Adipocyte (in vitro differentiated cells): Measurements from ENCODE around the gene USP27X.

Experiments
- DNase-seq: peaks from one replicate; pipeline ENCODE4 v3.0.0-alpha.2; 2015; ENCODE audit warnings: low read depth
- H3K27me3 ChIP-seq: replicated peaks from 2 replicates; pipeline ENCODE4 v1.7.0; 2013; ENCODE audit warnings: mild to moderate bottlenecking, low read length, moderate library complexity; ENCODE audit not compliant: control insufficient read depth, insufficient read depth
- H3K36me3 ChIP-seq: 2 replicates; pipeline ENCODE4 v1.7.0; 2013; ENCODE audit warnings: low read length, mild to moderate bottlenecking, moderate library complexity; ENCODE audit not compliant: control insufficient read depth, insufficient read depth, severe bottlenecking
- H3K4me1 ChIP-seq: 2 replicates; pipeline ENCODE4 v1.7.0; 2013; ENCODE audit warnings: mild to moderate bottlenecking, low read length, moderate library complexity; ENCODE audit not compliant: control insufficient read depth, insufficient read depth
- H3K4me3 ChIP-seq: 2 replicates; pipeline ENCODE4 v1.7.0; 2013; ENCODE audit warnings: mild to moderate bottlenecking, low read length, moderate library complexity
- H3K9ac ChIP-seq: 2 replicates; pipeline ENCODE4 v1.7.0; 2013; ENCODE audit warnings: mild to moderate bottlenecking, low read length, moderate library complexity
- H3K9me3 ChIP-seq: 2 replicates; pipeline ENCODE4 v1.7.0; 2013; ENCODE audit warnings: mild to moderate bottlenecking, low read length, moderate library complexity; ENCODE audit not compliant: control insufficient read depth

Gene USP27X

DNA sequence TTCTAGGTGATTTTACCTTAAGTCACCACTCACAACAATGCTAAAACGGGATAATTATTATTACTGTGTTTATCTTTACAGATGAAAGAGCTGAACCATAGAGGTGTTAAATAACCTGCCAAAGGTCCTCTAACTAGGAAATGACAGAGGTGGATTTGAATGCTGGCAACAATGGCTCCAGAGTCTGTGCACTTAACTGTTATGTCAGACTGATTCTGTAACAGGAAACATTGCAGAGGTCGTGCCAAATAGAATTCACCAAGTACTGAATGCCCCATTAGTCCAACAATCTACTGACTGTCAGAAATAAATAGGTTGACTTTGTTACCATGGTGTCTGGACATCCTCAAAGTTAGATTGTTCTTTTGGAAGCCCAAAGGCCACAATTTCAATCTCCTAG, 20.9 kb upstream of the USP27X start:
- Histone ChIP-seq H3K27me3 (peaks cover 33% of the 10 kb centered on the region), H3K9me3 (peaks cover 34% of the 10 kb centered on the region), H3K36me3 (no peaks in the 10 kb centered on the region), H3K4me3 (no peak overlapping the region), H3K9ac (no peak overlapping the region), H3K4me1 (no peaks in the 10 kb centered on the region)
- no peak for DNase-seq

DNA sequence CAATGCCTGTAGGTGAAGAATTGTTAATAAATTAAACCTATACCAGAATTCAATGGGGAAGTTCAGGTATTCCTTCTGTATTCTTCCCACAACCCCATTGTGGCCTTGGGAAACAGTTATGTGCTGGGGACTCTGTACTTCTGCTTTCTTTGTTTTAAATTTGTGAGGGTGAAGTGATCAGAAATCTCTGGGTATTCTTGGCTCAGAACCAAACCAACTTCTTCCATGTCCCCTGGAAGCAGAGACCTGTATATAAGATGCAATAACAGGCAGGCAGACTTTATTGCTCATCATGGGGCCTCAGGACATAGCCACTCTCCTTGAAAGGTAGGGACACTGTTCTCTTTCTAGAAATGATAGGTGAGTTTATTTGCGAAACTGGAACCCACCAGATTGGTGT, 19.8 kb upstream of the USP27X start:
- no peaks in the 10 kb centered on the region for H3K36me3 ChIP-seq
- no peak overlapping the region for H3K4me3 ChIP-seq
- DNase-seq = no peak

DNA sequence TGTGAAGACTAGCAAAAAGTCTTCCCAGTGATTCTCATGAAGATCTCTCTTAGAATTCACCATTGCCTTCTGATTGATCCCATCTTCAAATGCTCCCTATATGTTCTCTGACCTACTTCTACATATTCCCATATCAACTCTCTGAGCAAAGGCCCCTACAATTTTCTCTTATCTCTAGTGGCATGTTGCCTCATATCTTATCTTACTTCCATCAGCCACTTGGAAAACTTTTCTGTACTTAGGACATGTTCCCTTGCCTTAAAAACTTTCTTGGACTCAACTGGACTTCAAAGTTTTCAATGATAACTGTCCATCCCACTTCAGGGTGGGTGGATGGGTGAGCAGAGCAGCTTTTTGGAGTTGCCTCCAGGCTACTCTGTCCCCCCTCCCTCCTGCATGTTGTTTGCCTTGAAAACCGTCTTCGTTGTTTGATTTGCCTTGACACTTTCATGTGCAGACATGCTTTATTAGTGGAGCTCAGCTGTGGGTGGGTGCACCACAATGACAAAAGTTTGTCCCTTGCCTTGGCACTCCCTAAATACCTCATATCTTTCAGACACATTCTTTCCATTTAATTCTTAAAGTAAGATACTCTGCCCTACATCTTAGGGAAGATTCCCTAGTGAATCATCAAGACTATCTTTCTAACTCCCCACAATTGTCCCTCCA, 18.3 kb upstream of the USP27X start:
- H3K27me3 ChIP-seq = peaks cover 17% of the 10 kb centered on the region
- H3K4me3 ChIP-seq = no peak overlapping the region
- no peaks in the 10 kb centered on the region for H3K4me1 ChIP-seq
- no peak overlapping the region for H3K9ac ChIP-seq
- no peak for DNase-seq
- H3K9me3 ChIP-seq = peaks cover 10% of the 10 kb centered on the region
- H3K36me3 ChIP-seq = no peaks in the 10 kb centered on the region

More for the DNA sequence above, 19.8 kb upstream of the USP27X start:
- H3K9ac ChIP-seq = no peak overlapping the region
- peaks cover 22% of the 10 kb centered on the region for H3K27me3 ChIP-seq
- H3K9me3 ChIP-seq = peaks cover 24% of the 10 kb centered on the region
- no peaks in the 10 kb centered on the region for H3K4me1 ChIP-seq

DNA sequence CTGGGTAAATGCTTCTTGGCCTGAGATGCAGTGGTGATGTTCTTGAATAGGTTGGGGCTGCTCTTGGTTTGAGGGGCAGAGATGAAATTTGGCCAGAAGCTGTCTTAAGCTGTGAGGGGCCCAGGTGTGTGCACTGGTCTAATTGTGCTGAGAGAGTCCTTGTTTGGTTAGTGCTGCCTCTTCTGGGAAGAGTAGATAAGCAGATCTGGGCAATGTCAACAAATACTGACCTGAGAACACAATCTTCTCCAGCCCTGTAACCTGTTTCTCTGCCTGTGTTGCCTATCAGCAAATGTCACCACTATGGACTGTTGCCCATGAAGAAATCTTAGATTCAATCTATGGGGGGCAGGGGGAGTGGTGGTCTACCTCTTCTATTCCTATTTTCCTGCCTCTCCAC, 17.2 kb upstream of the USP27X start:
- H3K9ac ChIP-seq = no peak overlapping the region
- H3K9me3 ChIP-seq = peaks cover 7% of the 10 kb centered on the region
- H3K4me1 ChIP-seq = no peaks in the 10 kb centered on the region
- no peak overlapping the region for H3K4me3 ChIP-seq
- peaks cover 18% of the 10 kb centered on the region for H3K27me3 ChIP-seq
- no peaks in the 10 kb centered on the region for H3K36me3 ChIP-seq
- DNase-seq = no peak

DNA sequence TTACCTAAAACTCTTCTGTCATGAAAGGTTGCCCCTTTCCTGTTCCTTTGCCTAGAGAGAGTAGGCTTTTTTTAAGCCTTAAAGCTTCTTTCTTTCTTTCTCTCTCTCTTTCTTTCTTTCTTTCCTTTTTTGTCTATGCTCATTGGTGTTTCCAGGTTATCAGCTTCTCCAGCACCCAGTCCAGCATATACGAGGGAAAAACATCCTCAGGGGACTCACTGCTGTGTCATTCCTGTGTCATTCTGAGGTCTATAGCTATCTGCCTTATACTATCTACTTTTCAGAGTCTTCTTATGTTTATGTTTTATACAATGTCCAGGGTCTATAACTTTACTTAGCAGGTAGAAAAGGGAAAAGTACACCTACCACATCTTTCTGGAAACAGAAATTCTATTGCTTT, 10.5 kb upstream of the USP27X start:
- H3K36me3 ChIP-seq = no peaks in the 10 kb centered on the region
- no peak overlapping the region for H3K4me3 ChIP-seq
- H3K9ac ChIP-seq = no peak overlapping the region
- H3K9me3 ChIP-seq = no peaks in the 10 kb centered on the region
- H3K4me1 ChIP-seq = no peaks in the 10 kb centered on the region
- DNase-seq = no peak
- peaks cover 29% of the 10 kb centered on the region for H3K27me3 ChIP-seq

DNA sequence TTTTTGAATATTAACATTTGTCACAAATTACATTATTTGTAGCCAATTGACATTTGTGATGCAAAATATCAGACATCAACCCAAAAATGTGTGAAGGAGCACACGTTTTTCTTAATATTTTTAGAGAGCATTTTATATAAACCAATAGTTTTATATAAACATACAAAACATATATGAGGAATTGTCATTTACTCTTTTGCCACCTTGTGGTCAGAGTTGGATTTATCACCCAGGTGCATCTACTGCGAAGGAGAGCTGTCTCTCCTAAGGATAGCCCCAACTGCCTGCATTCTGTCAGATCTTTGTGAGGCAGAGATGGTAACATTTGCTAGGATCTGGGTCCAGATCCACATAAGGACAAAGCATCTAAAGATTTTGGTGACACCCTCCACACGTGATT, 2.5 kb upstream of the USP27X start:
- Histone ChIP-seq H3K9me3 (no peaks in the 10 kb centered on the region), H3K27me3 (peaks cover 3% of the 10 kb centered on the region), H3K4me1 (peaks cover 2% of the 10 kb centered on the region), H3K9ac (no peak overlapping the region), H3K4me3 (no peak overlapping the region), H3K36me3 (no peaks in the 10 kb centered on the region)
- peak; percentile 64 for DNase-seq

DNA sequence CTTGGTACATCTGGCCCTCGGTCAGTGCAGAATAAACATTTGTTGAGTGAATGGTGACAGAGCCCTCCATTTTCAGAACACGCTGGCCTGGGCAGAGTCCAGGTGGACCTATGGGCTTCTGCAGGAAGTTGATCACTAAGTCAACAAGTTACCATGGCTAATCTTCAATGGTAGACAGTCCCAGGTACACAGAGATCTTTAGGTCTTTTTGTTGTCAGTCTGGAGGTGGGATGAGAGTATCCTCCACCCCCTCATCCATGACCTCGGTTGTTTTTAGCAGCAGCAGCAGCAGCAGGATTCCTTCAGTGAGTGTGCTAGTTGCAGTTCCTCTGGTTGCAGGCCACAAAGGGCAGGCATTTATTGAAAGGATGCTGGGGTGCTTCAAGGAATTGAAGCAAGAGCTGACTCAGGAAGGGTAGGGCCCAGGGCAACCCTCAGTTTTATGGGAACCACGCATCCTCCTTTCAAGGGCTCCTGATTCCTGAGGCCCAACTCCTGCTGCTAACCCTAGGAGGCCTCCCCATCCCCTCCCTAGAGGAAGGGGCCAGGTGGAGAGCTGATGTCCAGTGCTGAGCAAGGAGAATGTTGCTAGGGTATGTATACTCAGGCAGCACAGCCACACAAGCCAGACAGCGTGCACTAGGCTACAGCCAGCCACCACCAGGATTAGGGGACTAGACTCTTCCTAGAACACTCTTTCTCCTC, 1.7 kb upstream of the USP27X start:
- Histone ChIP-seq H3K4me3 (no peak overlapping the region), H3K4me1 (peaks cover 2% of the 10 kb centered on the region), H3K9ac (no peak overlapping the region), H3K36me3 (no peaks in the 10 kb centered on the region), H3K9me3 (peaks cover 3% of the 10 kb centered on the region), H3K27me3 (peaks cover 3% of the 10 kb centered on the region)
- DNase-seq = no peak

DNA sequence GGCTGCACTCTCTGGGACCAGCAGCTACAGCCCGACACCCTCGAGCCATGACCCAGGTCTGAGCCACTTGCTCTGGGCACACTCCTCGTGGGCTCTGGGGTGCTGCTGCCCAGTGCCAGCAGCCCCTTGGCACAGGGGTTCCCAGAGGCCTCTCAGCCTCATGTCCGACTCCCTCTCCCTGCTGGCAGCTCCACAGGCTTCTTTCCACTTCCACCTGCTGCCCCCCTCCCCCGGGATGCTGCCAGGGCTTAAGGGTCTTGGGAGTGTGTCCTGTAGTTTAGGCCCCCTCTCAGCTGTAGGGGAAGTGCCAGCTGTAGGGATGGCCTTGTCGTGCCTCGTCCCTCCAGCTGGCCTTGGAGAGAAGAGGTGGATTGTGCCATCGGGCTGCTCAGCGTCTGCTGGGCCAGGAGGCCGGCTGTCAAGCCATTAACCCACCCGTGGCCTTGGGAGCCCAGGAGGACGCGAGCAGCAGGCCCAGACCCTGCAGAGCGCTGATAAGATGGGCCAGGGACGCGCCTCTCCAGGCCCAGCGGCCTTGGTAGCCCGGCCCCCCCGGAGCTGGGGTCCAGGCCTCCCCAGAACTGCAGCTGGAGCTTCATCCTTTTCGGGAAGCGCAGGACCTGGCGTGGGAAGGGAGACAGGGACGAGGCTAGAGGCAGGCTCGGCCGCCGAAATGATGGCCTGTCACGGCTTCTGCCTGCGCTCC, 1.0 kb upstream of the USP27X start:
- H3K36me3 ChIP-seq = no peaks in the 10 kb centered on the region
- peak overlapping the region; percentile 80 for H3K4me3 ChIP-seq
- peak overlapping the region; percentile 84 for H3K9ac ChIP-seq
- peaks cover 4% of the 10 kb centered on the region for H3K27me3 ChIP-seq
- H3K4me1 ChIP-seq = peaks cover 2% of the 10 kb centered on the region
- peaks cover 7% of the 10 kb centered on the region for H3K9me3 ChIP-seq
- no peak for DNase-seq

DNA sequence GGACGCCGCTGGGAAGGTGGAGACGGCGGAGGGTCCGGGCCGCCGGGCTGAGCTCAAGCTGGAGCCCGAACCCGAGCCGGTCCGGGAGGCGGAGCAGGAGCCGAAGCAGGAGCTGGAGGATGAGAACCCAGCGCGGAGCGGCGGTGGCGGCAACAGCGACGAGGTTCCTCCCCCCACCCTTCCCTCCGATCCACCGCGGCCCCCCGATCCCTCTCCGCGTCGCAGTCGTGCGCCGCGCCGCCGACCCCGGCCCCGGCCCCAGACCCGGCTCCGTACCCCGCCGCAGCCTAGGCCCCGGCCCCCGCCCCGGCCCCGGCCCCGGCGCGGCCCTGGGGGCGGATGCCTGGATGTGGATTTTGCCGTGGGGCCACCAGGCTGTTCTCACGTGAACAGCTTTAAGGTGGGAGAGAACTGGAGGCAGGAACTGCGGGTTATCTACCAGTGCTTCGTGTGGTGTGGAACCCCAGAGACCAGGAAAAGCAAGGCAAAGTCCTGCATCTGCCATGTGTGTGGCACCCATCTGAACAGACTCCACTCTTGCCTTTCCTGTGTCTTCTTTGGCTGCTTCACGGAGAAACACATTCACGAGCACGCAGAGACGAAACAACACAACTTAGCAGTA, 483 bp downstream of the USP27X start:
- Histone ChIP-seq H3K9ac (peak overlapping the region; percentile 84), H3K4me3 (peak overlapping the region; percentile 80), H3K27me3 (peaks cover 4% of the 10 kb centered on the region), H3K9me3 (peaks cover 7% of the 10 kb centered on the region), H3K4me1 (peaks cover 2% of the 10 kb centered on the region), H3K36me3 (no peaks in the 10 kb centered on the region)
- peak; percentile 14 for DNase-seq

DNA sequence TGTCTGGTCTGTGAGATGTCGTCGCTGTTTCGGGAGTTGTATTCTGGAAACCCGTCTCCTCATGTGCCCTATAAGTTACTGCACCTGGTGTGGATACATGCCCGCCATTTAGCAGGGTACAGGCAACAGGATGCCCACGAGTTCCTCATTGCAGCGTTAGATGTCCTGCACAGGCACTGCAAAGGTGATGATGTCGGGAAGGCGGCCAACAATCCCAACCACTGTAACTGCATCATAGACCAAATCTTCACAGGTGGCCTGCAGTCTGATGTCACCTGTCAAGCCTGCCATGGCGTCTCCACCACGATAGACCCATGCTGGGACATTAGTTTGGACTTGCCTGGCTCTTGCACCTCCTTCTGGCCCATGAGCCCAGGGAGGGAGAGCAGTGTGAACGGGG, 1.4 kb downstream of the USP27X start:
- H3K4me1 ChIP-seq = peaks cover 2% of the 10 kb centered on the region
- H3K9me3 ChIP-seq = peaks cover 7% of the 10 kb centered on the region
- no peak overlapping the region for H3K9ac ChIP-seq
- no peak overlapping the region for H3K4me3 ChIP-seq
- H3K36me3 ChIP-seq = no peaks in the 10 kb centered on the region
- peaks cover 4% of the 10 kb centered on the region for H3K27me3 ChIP-seq
- DNase-seq = no peak

DNA sequence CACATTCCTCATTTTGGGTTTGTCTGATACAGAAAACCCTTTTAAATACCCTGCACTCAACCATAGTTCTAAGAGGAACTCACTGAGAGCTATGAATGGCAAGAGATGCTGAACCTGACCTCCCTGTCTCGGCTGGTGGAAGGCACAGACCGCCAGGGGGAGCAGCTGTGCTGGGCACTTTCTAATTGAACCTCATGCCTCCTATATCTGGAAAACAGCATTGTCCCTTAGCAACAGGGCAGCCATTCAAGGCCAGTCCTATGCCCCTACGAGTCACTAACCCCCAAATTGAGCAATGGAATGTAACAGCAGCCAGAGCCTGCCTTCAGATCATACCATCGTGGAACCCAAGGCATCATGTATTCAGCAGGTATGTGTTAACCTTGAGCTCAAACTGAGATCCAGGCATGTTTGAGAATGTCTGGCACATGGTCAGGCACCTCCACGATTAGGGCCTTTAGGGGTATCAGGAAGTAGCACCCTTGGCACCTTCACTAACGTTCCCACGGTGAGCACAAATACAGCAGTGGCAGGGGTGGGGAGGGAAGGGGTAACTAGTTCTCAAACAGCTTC, 5.1 kb downstream of the USP27X start:
- DNase-seq = peak; percentile 62
- peaks cover 7% of the 10 kb centered on the region for H3K9me3 ChIP-seq
- H3K4me1 ChIP-seq = peaks cover 2% of the 10 kb centered on the region
- peaks cover 19% of the 10 kb centered on the region for H3K27me3 ChIP-seq
- no peak overlapping the region for H3K9ac ChIP-seq
- no peak overlapping the region for H3K4me3 ChIP-seq
- H3K36me3 ChIP-seq = no peaks in the 10 kb centered on the region
